Muscle of back (tissue), 10 donors: Measurements from ENCODE around the gene LUZP1. TPM values are rescaled to one million over a fixed set of nuclear protein-coding genes. Genes with fewer than 3 reads are reported as not detected.

Experiments
- polyA plus RNA-seq, 10 donors: library from polyadenylated mRNA; unstranded; fragments of 120-200 nt; gene quantifications; one replicate each; pipeline ENCODE4 v1.2.1, GENCODE V29; 2013; ENCODE audit not compliant: insufficient read length in 10 of 10

The LUZP1 gene
- polyA plus RNA-seq, 10 donors, result 12.5 to 19.4 (median 15.6) TPM

Other genes starting within 250 kb of the LUZP1 start
- not detected for gene LACTBL1, start 196.0 kb downstream of the LUZP1 start, polyA plus RNA-seq
- under 1 TPM in 1 of 10 donors, not detected in 9; 0.52 TPM for gene TEX46, start 153.0 kb downstream of the LUZP1 start, polyA plus RNA-seq
- 10 to 100 TPM; 65.7 to 89.1 (median 70.3) TPM for gene KDM1A, start 149.4 kb downstream of the LUZP1 start, polyA plus RNA-seq
- gene HTR1D, start 48.6 kb upstream of the LUZP1 start, polyA plus RNA-seq, result under 1 TPM in 3 of 10 donors, not detected in 7; 0.08 to 0.14 (median 0.10) TPM
- gene HNRNPR, start 175.4 kb upstream of the LUZP1 start, polyA plus RNA-seq, result 100 to 1,000 TPM; 127 to 178 (median 143) TPM
- gene ZNF436, start 201.0 kb upstream of the LUZP1 start, polyA plus RNA-seq, result 10 to 100 TPM; 34.2 to 63.3 (median 42.6) TPM